HepG2 (cell line): Measurements from ENCODE around the gene DTX4. TPM values are rescaled to one million over a fixed set of nuclear protein-coding genes. Genes with fewer than 3 reads are reported as not detected.

Experiments
- CBX5 ChIP-seq: sonication (generic); formaldehyde crosslinking; IDR thresholded peaks from 2 replicates; pipeline ENCODE4 v1.4.0; 2020; ENCODE audit warnings: missing genetic modification reagents, borderline replicate concordance
- CREM ChIP-seq, 2 experiments: sonication (generic) in 1 of 2; formaldehyde crosslinking in 1 of 2; IDR thresholded peaks; 2 replicates each; pipeline versions ENCODE4 v1.4.0 to v1.6.1; 2016 to 2020; ENCODE audit warnings: antibody characterized with exemption in 1 of 2, mild to moderate bottlenecking in 1 of 2, missing genetic modification reagents in 1 of 2
- GATA4 ChIP-seq: sonication (generic); IDR thresholded peaks from 2 replicates; pipeline ENCODE4 v1.6.1; 2016; ENCODE audit warnings: antibody characterized with exemption, low read depth, borderline replicate concordance
- GMEB2 ChIP-seq: IDR thresholded peaks from 2 replicates; pipeline ENCODE4 v1.6.1; 2016; ENCODE audit warnings: missing biosample characterization, missing genetic modification reagents, low read depth
- HMGXB4 ChIP-seq, 2 experiments: sonication (generic) in 1 of 2; formaldehyde crosslinking in 1 of 2; IDR thresholded peaks; 2 replicates each; pipeline versions ENCODE4 v1.4.0 to v1.6.1; 2018 to 2020; ENCODE audit warnings: missing genetic modification reagents in 2 of 2, borderline replicate concordance in 1 of 2, low read depth in 1 of 2, mild to moderate bottlenecking in 1 of 2, missing biosample characterization in 1 of 2
- JUNB ChIP-seq: sonication (generic); formaldehyde crosslinking; IDR thresholded peaks from 2 replicates; pipeline ENCODE4 v1.8.0; 2022; ENCODE audit warnings: missing genetic modification reagents, mild to moderate bottlenecking, borderline replicate concordance
- KLF11 ChIP-seq: IDR thresholded peaks from 2 replicates; pipeline ENCODE4 v1.6.1; 2016; ENCODE audit warnings: missing compliant biosample characterization
- LCORL ChIP-seq, 2 experiments: fragments of 450-650 bp in 1 of 2; sonication (generic) in 1 of 2; formaldehyde crosslinking in 1 of 2; IDR thresholded peaks; 2 replicates each; pipeline versions ENCODE4 v1.5.0 to v1.6.1; 2017 to 2020; ENCODE audit warnings: antibody characterized with exemption in 1 of 2, missing genetic modification reagents in 1 of 2
- PPARG ChIP-seq: conservative IDR thresholded peaks from 2 replicates; pipeline ENCODE4 v1.6.1; 2016; ENCODE audit warnings: missing biosample characterization, missing genetic modification reagents
- RARA ChIP-seq: IDR thresholded peaks from 2 replicates; pipeline ENCODE4 v1.6.1; 2016; ENCODE audit warnings: missing genetic modification reagents, missing compliant biosample characterization
- SIX4 ChIP-seq: sonication (generic); formaldehyde crosslinking; IDR thresholded peaks from 2 replicates; pipeline ENCODE4 v1.4.0; 2020; ENCODE audit warnings: missing genetic modification reagents
- TEAD3 ChIP-seq: optimal IDR thresholded peaks from 2 replicates; pipeline ENCODE3; 2016; ENCODE audit warnings: borderline replicate concordance
- ZFP91 ChIP-seq: sonication (generic); formaldehyde crosslinking; IDR thresholded peaks from 2 replicates; pipeline ENCODE4 v1.9.0; 2022; ENCODE audit warnings: missing genetic modification reagents, mild to moderate bottlenecking, borderline replicate concordance
- ZNF644 ChIP-seq: IDR thresholded peaks from 2 replicates; pipeline ENCODE4 v1.6.1; 2016; ENCODE audit warnings: low read depth
- ZNF678 ChIP-seq: sonication (generic); formaldehyde crosslinking; IDR thresholded peaks from 2 replicates; pipeline ENCODE4 v1.4.0; 2020; ENCODE audit warnings: mild to moderate bottlenecking, missing genetic modification reagents
- ZNF740 ChIP-seq: sonication (generic); formaldehyde crosslinking; IDR thresholded peaks from 2 replicates; pipeline ENCODE4 v1.4.0; 2020; ENCODE audit warnings: missing genetic modification reagents
- ZNF770 ChIP-seq: sonication (generic); formaldehyde crosslinking; IDR thresholded peaks from 2 replicates; pipeline ENCODE4 v1.5.0; 2020; ENCODE audit warnings: mild to moderate bottlenecking, missing genetic modification reagents
- ZNF788 ChIP-seq: sonication (generic); formaldehyde crosslinking; IDR thresholded peaks from 2 replicates; pipeline ENCODE4 v1.5.0; 2020; ENCODE audit warnings: mild to moderate bottlenecking, missing genetic modification reagents, borderline replicate concordance
- polyA plus RNA-seq, 8 experiments: library from polyadenylated mRNA; depleted of rRNA in 3 of 8; stranded (reverse) in 7 of 8; unstranded in 1 of 8; fragments of >200 nt; fragmentation: Illumina TruSeq in 4 of 8; extraction: Trizol in 4 of 8; gene quantifications; 2 replicates each; pipeline versions ENCODE4 v1.2.1 to v1.2.3, GENCODE V29; 2011 to 2016; ENCODE audit warnings: low read depth in 4 of 8, missing spikeins in 1 of 8, mixed read lengths in 1 of 8; ENCODE audit not compliant: insufficient read depth in 1 of 8
- total RNA-seq, 5 experiments: library from RNA; depleted of rRNA; stranded (reverse); fragments of >200 nt; fragmentation: Illumina TruSeq; extraction: Trizol; gene quantifications; 2 replicates each; pipeline ENCODE4 v1.2.3, GENCODE V29; 2016; ENCODE audit warnings: low read depth in 1 of 5

The DTX4 gene
- total and polyA plus RNA-seq, 2 of the 13 experiments (the other 11 are each of a cell fraction or from before 2014, with no cell fraction given) = 0.67 to 5.6 TPM

GRCh38 chr11:59173964-59174663, 2.2 kb downstream of the DTX4 start (continued):
- TF ChIP-seq KLF11 (CRISPR knock-in tag) (peak; percentile 21; the same call in 1 of the 2 replicates), HMGXB4 (CRISPR knock-in tag; IDR thresholded peaks at IDR 0.05; ENCODE audit: borderline replicate concordance in 1 of 2, low read depth in 1 of 2) (peak in 1 of 2 experiments; percentile 23; a peak in 1 of 4 replicates), LCORL (IDR thresholded peaks at IDR 0.05) (peak; percentile 44; the same call in 1 of the 2 replicates), LCORL (CRISPR knock-in tag; IDR thresholded peaks at IDR 0.05) (peak; percentile 60), ZFP91 (CRISPR knock-in tag) (0 out of 2 replicates have a peak, but pooled peaks have one; percentile 30), RARA (CRISPR knock-in tag) (peak; percentile 86), ZNF788 (CRISPR knock-in tag) (peak; percentile 50; the same call in 1 of the 2 replicates), CBX5 (CRISPR knock-in tag) (peak; percentile 73; the same call in 1 of the 2 replicates), ZNF740 (CRISPR knock-in tag) (no peak), GATA4 (no peak), CREM (IDR thresholded peaks at IDR 0.05) (peak; percentile 26; the same call in 1 of the 2 replicates), CREM (CRISPR knock-in tag; IDR thresholded peaks at IDR 0.05) (no peak), ZNF770 (CRISPR knock-in tag) (0 out of 2 replicates have a peak, but pooled peaks have one; percentile 25), GMEB2 (CRISPR knock-in tag) (no peak), ZNF678 (no peak), JUNB (CRISPR knock-in tag) (peak; percentile 69; the same call in 1 of the 2 replicates), TEAD3 (CRISPR knock-in tag) (peak; percentile 95), ZNF644 (CRISPR knock-in tag) (peak; percentile 47; the same call in 1 of the 2 replicates), PPARG (peak; percentile 99), SIX4 (CRISPR knock-in tag) (0 out of 2 replicates have a peak, but pooled peaks have one; percentile 33)
